Erythroblast (primary cell): Measurements from ENCODE around the gene MAP3K2.

Experiments used
- GATA1 ChIP-seq: IDR thresholded peaks from 2 replicates; pipeline ENCODE4 v1.6.1; 2011; ENCODE audit warnings: low read depth, mild to moderate bottlenecking, control low read depth, low read length, moderate library complexity
- POLR2A ChIP-seq: IDR thresholded peaks from 2 replicates; pipeline ENCODE4 v1.6.1; 2011; ENCODE audit warnings: mild to moderate bottlenecking, low read length

- no peak for TF ChIP-seq POLR2A
- TF ChIP-seq GATA1: no peak
Measured at GRCh38 chr2:127362971-127363370, 24.8 kb downstream of the MAP3K2 start.
